GM12875 (cell line): ENCODE measurements around the gene MICAL3.
A peak's percentile ranks its signal among the peaks of the same experiment; 100 is the strongest.

Experiments
- H3K4me3 ChIP-seq: one replicate; pipeline ENCODE4 v1.5.1; 2011; ENCODE audit warnings: low read depth, low read length, control low read depth
- CTCF ChIP-seq: IDR thresholded peaks from 2 replicates; pipeline ENCODE4 v1.5.1; 2011; ENCODE audit warnings: low read depth, mild to moderate bottlenecking, control low read depth, inconsistent platforms, low read length, moderate library complexity, borderline replicate concordance; ENCODE audit not compliant: insufficient read depth

The MICAL3 gene

GRCh38 chr22:17803609-17804270 is 220.6 kb downstream of the MICAL3 start:
- H3K4me3 ChIP-seq: no peak overlapping the region
- TF ChIP-seq CTCF: no peak

GRCh38 chr22:17802822-17803221 is 221.5 kb downstream of the MICAL3 start:
- no peak for TF ChIP-seq CTCF
- H3K4me3 ChIP-seq: no peak overlapping the region

- H3K4me3 ChIP-seq: no peak overlapping the region
- no peak for TF ChIP-seq CTCF
Observed at GRCh38 chr22:17802411-17802810, 221.9 kb downstream of the MICAL3 start.

- no peak for TF ChIP-seq CTCF
- peak overlapping the region; percentile 64 for H3K4me3 ChIP-seq
Observed at GRCh38 chr22:17797721-17798559, 226.4 kb downstream of the MICAL3 start.

- no peak for TF ChIP-seq CTCF
- peak overlapping the region; percentile 64 for H3K4me3 ChIP-seq
Observed at GRCh38 chr22:17796695-17797094, 227.7 kb downstream of the MICAL3 start.

GRCh38 chr22:17795661-17796548 is 228.5 kb downstream of the MICAL3 start:
- peak overlapping the region; percentile 64 for H3K4me3 ChIP-seq
- peak; percentile 25; the same call in 1 of the 2 replicates for TF ChIP-seq CTCF
